Activated CD4-positive, alpha-beta memory T cell treated with anti-CD3 and anti-CD28 coated beads, Interleukin-2, amount 10 ng/mL, durations not matched to agents 7 days and 5 days (primary cell): Measurements from ENCODE around the gene EPAS1. TPM values are rescaled to one million over a fixed set of nuclear protein-coding genes. Genes with fewer than 3 reads are reported as not detected.

Source experiments
- CTCF ChIA-PET: fragments of 350-600 bp; sonication (Branson Sonifier 250); formaldehyde crosslinking; loops from one replicate; lab custom pipeline; 2021; ENCODE audit warnings: antibody characterized with exemption, inconsistent platforms; lab: Charles Lee
- POLR2A ChIA-PET: fragments of 350-600 bp; sonication (Branson Sonifier 250); formaldehyde crosslinking; loops from one replicate; lab custom pipeline; 2021; ENCODE audit warnings: antibody characterized with exemption; lab: Charles Lee
- DNase-seq: peaks from one replicate; pipeline ENCODE4 v3.0.0-alpha.2; 2020
- H3K27ac Mint-ChIP-seq: one replicate; pipeline ENCODE4 v1.8.0; 2021; ENCODE audit warnings: mild to moderate bottlenecking, mixed read lengths
- H3K27me3 Mint-ChIP-seq: one replicate; pipeline ENCODE4 v1.8.0; 2021; ENCODE audit warnings: mixed read lengths
- H3K36me3 Mint-ChIP-seq: one replicate; pipeline ENCODE4 v1.8.0; 2021; ENCODE audit warnings: low read depth, mixed read lengths
- H3K4me1 Mint-ChIP-seq: one replicate; pipeline ENCODE4 v1.8.0; 2021; ENCODE audit warnings: mixed read lengths
- H3K4me3 Mint-ChIP-seq: one replicate; pipeline ENCODE4 v1.8.0; 2021; ENCODE audit warnings: mild to moderate bottlenecking, mixed read lengths
- H3K9me3 Mint-ChIP-seq: one replicate; pipeline ENCODE4 v1.8.0; 2021; ENCODE audit warnings: mixed read lengths
- total RNA-seq, 2 experiments: library from RNA; stranded (reverse); gene quantifications; one replicate each; pipeline ENCODE4 v1.2.3, GENCODE V29; 2021

Gene EPAS1
- total RNA-seq, 2 experiments from 2014 or later = 76.3 to 79.0 TPM

- H3K36me3 Mint-ChIP-seq = peaks cover 47% of the 10 kb centered on the region
- H3K27me3 Mint-ChIP-seq = no peaks in the 10 kb centered on the region
- CTCF ChIA-PET = interaction anchor here (1.0 kb wide), 1 partner anchor 131 kb away, joined by 4 read pairs; no protein-coding TSS in a partner anchor
- POLR2A ChIA-PET = interaction anchor here (1.3 kb wide), 1 partner anchor 341 kb away, joined by 3 read pairs; no protein-coding TSS in a partner anchor
- H3K27ac Mint-ChIP-seq = no peak overlapping the region
- peaks cover 3% of the 10 kb centered on the region for H3K9me3 Mint-ChIP-seq
- H3K4me3 Mint-ChIP-seq = no peak overlapping the region
- DNase-seq = no peak
- peaks cover 49% of the 10 kb centered on the region for H3K4me1 Mint-ChIP-seq
These were observed 63.1 kb downstream of the EPAS1 start for GRCh38 chr2:46360303-46360702.

GRCh38 chr2:46361920-46362666 lies 64.9 kb downstream of the EPAS1 start:
- Mint-ChIP-seq H3K9me3 (peaks cover 3% of the 10 kb centered on the region), H3K4me1 (peaks cover 40% of the 10 kb centered on the region), H3K27ac (peak overlapping the region; percentile 30), H3K4me3 (no peak overlapping the region), H3K36me3 (peaks cover 38% of the 10 kb centered on the region), H3K27me3 (no peaks in the 10 kb centered on the region)
- CTCF ChIA-PET = interaction anchor here (0.6 to 2.7 kb wide), 4 partner anchors 113 to 370 kb away, joined by 3 to 28 read pairs (median 4); no protein-coding TSS in a partner anchor
- POLR2A ChIA-PET = interaction anchor here (0.7 to 2.1 kb wide), 6 partner anchors 9 to 311 kb away, joined by 3 to 9 read pairs (median 4); partner anchors contain the start of gene EPAS1
- DNase-seq = no peak

DNA sequence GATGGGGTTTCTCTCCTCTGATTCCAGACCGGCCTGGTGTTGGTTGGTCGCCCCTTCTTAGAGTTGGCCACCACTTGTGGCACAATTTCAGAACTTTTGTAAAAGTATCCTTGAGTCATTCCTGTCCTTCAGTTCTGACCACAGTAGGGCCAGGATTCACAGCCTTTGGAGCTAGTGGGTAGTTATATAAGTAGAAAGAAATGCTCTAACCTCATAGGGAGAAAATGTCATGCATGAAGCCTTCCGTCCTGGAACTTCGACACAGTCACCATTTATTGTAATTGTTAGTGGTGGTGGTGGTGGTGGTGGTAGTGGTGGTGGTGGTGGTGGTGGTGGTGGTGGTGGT lies 65.4 kb downstream of the EPAS1 start:
- no peak for DNase-seq
- Mint-ChIP-seq H3K9me3 (peaks cover 3% of the 10 kb centered on the region), H3K4me3 (no peak overlapping the region), H3K27me3 (no peaks in the 10 kb centered on the region), H3K4me1 (peaks cover 36% of the 10 kb centered on the region), H3K36me3 (peaks cover 33% of the 10 kb centered on the region), H3K27ac (no peak overlapping the region)
- CTCF ChIA-PET = interaction anchor here (0.6 to 2.7 kb wide), 8 partner anchors 60 to 371 kb away, joined by 3 to 28 read pairs (median 4); no protein-coding TSS in a partner anchor
- POLR2A ChIA-PET = interaction anchor here (1.1 to 2.1 kb wide), 6 partner anchors 9 to 352 kb away, joined by 3 to 9 read pairs (median 4); partner anchors contain the start of gene EPAS1

- Mint-ChIP-seq H3K27ac (peak overlapping the region; percentile 45), H3K36me3 (peaks cover 32% of the 10 kb centered on the region), H3K4me3 (no peak overlapping the region), H3K27me3 (no peaks in the 10 kb centered on the region), H3K4me1 (peaks cover 44% of the 10 kb centered on the region), H3K9me3 (peaks cover 3% of the 10 kb centered on the region)
- DNase-seq = peak; percentile 30
- ChIA-PET CTCF (interaction anchor here (0.6 to 2.7 kb wide), 18 partner anchors 9 to 372 kb away, joined by 3 to 28 read pairs (median 4); no protein-coding TSS in a partner anchor), POLR2A (interaction anchor here (0.6 to 1.6 kb wide), 8 partner anchors 21 to 721 kb away, joined by 3 to 6 read pairs (median 3); partner anchors contain the start of gene EPAS1)
These were observed 66.4 kb downstream of the EPAS1 start for GRCh38 chr2:46363535-46364170.

DNA sequence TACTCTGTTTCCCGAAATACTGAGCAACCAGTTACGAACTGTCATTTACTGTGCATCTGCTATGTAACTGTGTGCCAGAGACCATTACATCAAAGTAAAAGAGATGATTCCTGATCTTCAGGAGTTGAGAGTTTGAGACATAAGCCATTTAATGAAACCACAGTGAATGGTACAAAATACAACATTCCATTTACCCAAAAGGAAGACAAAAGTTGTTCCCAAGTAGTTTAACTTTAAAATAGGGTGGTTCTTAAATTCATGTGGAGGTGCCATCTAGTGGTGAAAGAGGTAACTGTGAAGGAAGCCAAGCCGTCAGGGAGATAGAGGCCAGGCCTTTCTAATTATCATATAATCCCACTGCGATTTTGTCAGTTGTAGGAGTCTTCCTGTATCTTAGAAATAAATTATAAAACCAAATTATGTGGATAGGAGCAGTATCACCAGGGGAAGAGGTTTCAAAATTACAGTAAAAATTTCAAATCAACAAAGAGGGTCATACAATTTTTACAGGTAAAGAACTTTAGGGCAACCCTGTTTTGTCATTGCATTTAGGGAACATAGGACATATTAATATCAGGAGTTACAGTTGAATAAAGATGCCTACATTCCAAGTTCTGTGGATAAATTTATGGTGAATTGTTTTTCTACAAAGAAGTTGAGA lies 67.7 kb downstream of the EPAS1 start:
- POLR2A ChIA-PET = no interaction called here
- H3K4me3 Mint-ChIP-seq = no peak overlapping the region
- H3K27ac Mint-ChIP-seq = no peak overlapping the region
- DNase-seq = peak; percentile 41
- peaks cover 56% of the 10 kb centered on the region for H3K4me1 Mint-ChIP-seq
- no peaks in the 10 kb centered on the region for H3K9me3 Mint-ChIP-seq
- H3K27me3 Mint-ChIP-seq = no peaks in the 10 kb centered on the region
- CTCF ChIA-PET = interaction anchor here (1.1 to 3.0 kb wide), 8 partner anchors 9 to 354 kb away, joined by 3 to 38 read pairs (median 6); no protein-coding TSS in a partner anchor
- peaks cover 29% of the 10 kb centered on the region for H3K36me3 Mint-ChIP-seq

DNA sequence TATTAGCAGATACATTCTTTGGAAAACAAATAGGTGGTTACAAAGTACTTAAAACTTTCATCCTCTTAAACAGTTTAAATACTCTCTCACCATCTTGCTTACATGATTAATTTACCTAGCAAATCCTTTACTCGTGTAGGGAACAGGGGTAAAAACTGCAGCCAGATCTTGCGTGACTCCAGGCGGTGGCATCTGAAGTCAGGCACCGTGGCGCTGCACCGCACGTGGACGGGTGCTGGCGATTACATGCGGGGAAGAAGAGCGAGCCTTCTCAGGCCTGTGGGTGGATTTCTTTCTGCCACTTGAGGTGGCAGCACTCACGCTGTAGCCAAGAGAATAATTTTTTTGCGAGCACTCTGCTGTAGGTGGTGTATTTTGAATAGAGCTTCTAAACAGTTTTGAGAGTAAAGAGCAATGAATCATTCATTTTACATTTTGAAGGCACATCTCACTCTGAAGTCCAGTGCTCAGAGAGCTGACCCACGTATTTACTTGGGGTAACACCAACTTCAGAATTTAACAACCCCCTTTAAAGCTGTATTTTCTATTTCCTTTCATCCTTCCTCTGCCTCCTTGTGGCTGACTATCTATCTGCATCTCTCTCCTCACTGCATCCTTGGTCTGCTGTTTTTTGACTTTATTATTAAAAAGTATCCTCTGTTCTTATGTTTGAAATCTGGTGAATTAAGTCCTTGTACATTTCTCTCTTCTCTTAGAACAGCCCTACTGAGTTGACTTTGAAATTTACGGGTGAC lies 68.9 kb downstream of the EPAS1 start:
- H3K27ac Mint-ChIP-seq = no peak overlapping the region

GRCh38 chr2:46366668-46367052 lies 69.5 kb downstream of the EPAS1 start:
- H3K27me3 Mint-ChIP-seq = no peaks in the 10 kb centered on the region
- CTCF ChIA-PET = interaction anchor here (0.6 to 3.0 kb wide), 18 partner anchors 10 to 373 kb away, joined by 3 to 38 read pairs (median 5); no protein-coding TSS in a partner anchor

More for the DNA sequence above, 68.9 kb downstream of the EPAS1 start:
- no peak for DNase-seq
- ChIA-PET POLR2A (no interaction called here), CTCF (interaction anchor here (0.6 to 3.0 kb wide), 18 partner anchors 10 to 373 kb away, joined by 3 to 38 read pairs (median 5); no protein-coding TSS in a partner anchor)
- no peak overlapping the region for H3K4me3 Mint-ChIP-seq
- peaks cover 26% of the 10 kb centered on the region for H3K36me3 Mint-ChIP-seq
- H3K4me1 Mint-ChIP-seq = peaks cover 60% of the 10 kb centered on the region
- H3K27me3 Mint-ChIP-seq = no peaks in the 10 kb centered on the region
- H3K9me3 Mint-ChIP-seq = no peaks in the 10 kb centered on the region

GRCh38 chr2:46367286-46367685 lies 70.1 kb downstream of the EPAS1 start:
- POLR2A ChIA-PET = interaction anchor here (0.6 to 1.0 kb wide), 2 partner anchors 11 to 1159 kb away, joined by 4 read pairs; no protein-coding TSS in a partner anchor
- Mint-ChIP-seq H3K36me3 (peaks cover 19% of the 10 kb centered on the region), H3K9me3 (no peaks in the 10 kb centered on the region)

More at GRCh38 chr2:46366668-46367052, 69.5 kb downstream of the EPAS1 start:
- no peak overlapping the region for H3K4me3 Mint-ChIP-seq
- H3K9me3 Mint-ChIP-seq = no peaks in the 10 kb centered on the region
- DNase-seq = no peak
- peaks cover 20% of the 10 kb centered on the region for H3K36me3 Mint-ChIP-seq
- POLR2A ChIA-PET = no interaction called here
- no peak overlapping the region for H3K27ac Mint-ChIP-seq
- peaks cover 56% of the 10 kb centered on the region for H3K4me1 Mint-ChIP-seq

GRCh38 chr2:46368401-46368800 lies 71.2 kb downstream of the EPAS1 start:
- DNase-seq = no peak
- peaks cover 39% of the 10 kb centered on the region for H3K4me1 Mint-ChIP-seq
- ChIA-PET POLR2A (no interaction called here), CTCF (no interaction called here)
- no peaks in the 10 kb centered on the region for H3K9me3 Mint-ChIP-seq
- H3K36me3 Mint-ChIP-seq = peaks cover 19% of the 10 kb centered on the region
- H3K4me3 Mint-ChIP-seq = no peak overlapping the region
- H3K27me3 Mint-ChIP-seq = no peaks in the 10 kb centered on the region
- no peak overlapping the region for H3K27ac Mint-ChIP-seq

More at GRCh38 chr2:46367286-46367685, 70.1 kb downstream of the EPAS1 start:
- Mint-ChIP-seq H3K27me3 (no peaks in the 10 kb centered on the region), H3K4me3 (no peak overlapping the region), H3K4me1 (peaks cover 50% of the 10 kb centered on the region), H3K27ac (no peak overlapping the region)
- no peak for DNase-seq
- CTCF ChIA-PET = interaction anchor here (0.7 to 3.0 kb wide), 15 partner anchors 9 to 374 kb away, joined by 3 to 38 read pairs (median 7); no protein-coding TSS in a partner anchor

DNA sequence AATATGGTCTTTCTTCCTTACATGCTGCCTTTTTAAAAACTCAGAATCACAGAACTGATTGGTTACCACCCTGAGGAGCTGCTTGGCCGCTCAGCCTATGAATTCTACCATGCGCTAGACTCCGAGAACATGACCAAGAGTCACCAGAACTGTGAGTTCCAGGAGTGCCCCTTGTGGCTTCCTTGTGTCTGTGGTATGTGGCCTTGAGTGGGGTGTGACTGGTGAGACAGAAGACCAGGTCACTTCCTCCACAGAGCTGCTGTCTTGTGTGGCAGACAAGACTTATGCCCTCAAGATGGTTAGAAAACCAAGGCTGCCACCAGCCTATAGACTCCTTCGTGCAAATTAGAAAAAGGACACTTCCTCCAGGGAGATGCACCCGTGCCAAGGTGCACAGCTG lies 72.6 kb downstream of the EPAS1 start:
- CTCF ChIA-PET = interaction anchor here (1.7 kb wide), 1 partner anchor 307 kb away, joined by 8 read pairs; no protein-coding TSS in a partner anchor
- POLR2A ChIA-PET = no interaction called here
- H3K36me3 Mint-ChIP-seq = peaks cover 14% of the 10 kb centered on the region
- H3K27ac Mint-ChIP-seq = peak overlapping the region; percentile 9
- no peak overlapping the region for H3K4me3 Mint-ChIP-seq
- DNase-seq = peak; percentile 49
- H3K27me3 Mint-ChIP-seq = no peaks in the 10 kb centered on the region
- H3K9me3 Mint-ChIP-seq = no peaks in the 10 kb centered on the region
- H3K4me1 Mint-ChIP-seq = peaks cover 27% of the 10 kb centered on the region

GRCh38 chr2:46371854-46372253 lies 74.6 kb downstream of the EPAS1 start:
- H3K36me3 Mint-ChIP-seq = peaks cover 20% of the 10 kb centered on the region
- no peaks in the 10 kb centered on the region for H3K27me3 Mint-ChIP-seq
- H3K4me3 Mint-ChIP-seq = no peak overlapping the region
- ChIA-PET CTCF (interaction anchor here (1.0 kb wide), 1 partner anchor 309 kb away, joined by 4 read pairs; no protein-coding TSS in a partner anchor), POLR2A (interaction anchor here (0.5 kb wide), 1 partner anchor 241 kb away, joined by 3 read pairs; no protein-coding TSS in a partner anchor)
- H3K9me3 Mint-ChIP-seq = no peaks in the 10 kb centered on the region
- no peak overlapping the region for H3K27ac Mint-ChIP-seq
- DNase-seq = no peak
- peaks cover 25% of the 10 kb centered on the region for H3K4me1 Mint-ChIP-seq
